GM12878 (cell line): ENCODE data around the gene OGFOD2. TPM values are rescaled to one million over a fixed set of nuclear protein-coding genes. Genes with fewer than 3 reads are reported as not detected.

ENCODE experiments used
- ATAC-seq: fragments of 200-7000 bp; cut with Tn5 transposase; 3 replicates; pipeline ENCODE4 v1.9.1; 2020; ENCODE audit warnings: mild to moderate bottlenecking, moderate library complexity
- BruUV-seq: library from RNA; stranded (reverse); fragments of 400-500 nt; replicated peaks from 2 replicates; lab custom pipeline; 2021; lab: Mats Ljungman, UMichigan
- CTCF ChIA-PET: fragments of 300-600 bp; sonication (Branson Sonifier 250); formaldehyde crosslinking; extraction: SDS; loops from one replicate; lab custom pipeline; 2021; ENCODE audit warnings: inconsistent platforms; lab: Yijun Ruan, JAX
- POLR2A ChIA-PET: fragments of 350-600 bp; formaldehyde crosslinking; extraction: SDS; loops from one replicate; lab custom pipeline; 2021; ENCODE audit warnings: inconsistent platforms; lab: Charles Lee
- RAD21 ChIA-PET: fragments of 300-600 bp; sonication (Branson Sonifier 250); formaldehyde crosslinking; loops from one replicate; lab custom pipeline; 2023; ENCODE audit warnings: antibody characterized with exemption; ENCODE audit not compliant: unreplicated experiment; lab: Charles Lee
- SMC1A ChIA-PET: fragments of 300-600 bp; sonication (Branson Sonifier 250); formaldehyde crosslinking; loops from one replicate; lab custom pipeline; 2023; ENCODE audit not compliant: unreplicated experiment, uncharacterized antibody; lab: Charles Lee
- DNase-seq: peaks from one replicate; pipeline ENCODE4 v3.0.0-alpha.2; 2011; ENCODE audit warnings: low read depth, low spot score
- FAIRE-seq: peaks from 3 replicates; lab custom pipeline; 2011; peaks lifted over from hg19 to GRCh38; lab: Jason Lieb, UNC
- H2AFZ ChIP-seq: 2 replicates; pipeline ENCODE4 v1.6.0; 2011; ENCODE audit warnings: low read depth, low read length, control low read depth; ENCODE audit not compliant: control insufficient read depth
- H3K27ac ChIP-seq: 2 replicates; pipeline ENCODE4 v1.5.1; 2011; ENCODE audit warnings: control low read depth; ENCODE audit not compliant: control insufficient read depth, insufficient read depth
- H3K27me3 ChIP-seq, 2 experiments: replicated peaks in 1 of 2; 2 replicates each; pipeline versions ENCODE4 v1.6.0 to v1.6.1; 2011; ENCODE audit warnings: low read length in 1 of 2; ENCODE audit not compliant: control insufficient read depth in 2 of 2, insufficient read depth in 2 of 2
- H3K36me3 ChIP-seq, 2 experiments: 2 replicates each; pipeline ENCODE4 v1.5.1; 2011; ENCODE audit warnings: low read length in 1 of 2; ENCODE audit not compliant: control insufficient read depth in 2 of 2, insufficient read depth in 2 of 2
- H3K4me1 ChIP-seq: 2 replicates; pipeline ENCODE4 v1.6.1; 2011; ENCODE audit warnings: mild to moderate bottlenecking, low read length, moderate library complexity, mixed read lengths; ENCODE audit not compliant: control insufficient read depth, insufficient read depth
- H3K4me2 ChIP-seq: 2 replicates; pipeline ENCODE4 v1.6.0; 2011; ENCODE audit warnings: control low read depth; ENCODE audit not compliant: control insufficient read depth, insufficient read depth
- H3K4me3 ChIP-seq: fragments of 200-600 bp; sonication (generic); 2 replicates; pipeline ENCODE4 v1.5.1; 2016
- H3K79me2 ChIP-seq: 2 replicates; pipeline ENCODE4 v1.6.0; 2011; ENCODE audit warnings: low read length; ENCODE audit not compliant: control insufficient read depth, insufficient read depth
- H3K9ac ChIP-seq: 2 replicates; pipeline ENCODE4 v1.8.0; 2011; ENCODE audit warnings: low read length, control low read depth, mixed read lengths; ENCODE audit not compliant: control insufficient read depth, insufficient read depth
- H3K9me3 ChIP-seq: replicated peaks from 3 replicates; pipeline ENCODE4 v1.5.1; 2011; ENCODE audit warnings: mild to moderate bottlenecking, low read length; ENCODE audit not compliant: control insufficient read depth, insufficient read depth
- H4K20me1 ChIP-seq: 2 replicates; pipeline ENCODE4 v1.6.0; 2011; ENCODE audit not compliant: control insufficient read depth, insufficient read depth
- ATF3 ChIP-seq: IDR thresholded peaks from 2 replicates; pipeline ENCODE4 v1.6.1; 2011; ENCODE audit warnings: low read depth, mild to moderate bottlenecking, low read length, moderate library complexity, borderline replicate concordance; ENCODE audit errors: extremely low read depth
- BCL11A ChIP-seq: IDR thresholded peaks from 2 replicates; pipeline ENCODE4 v1.6.1; 2011; ENCODE audit warnings: low read depth, low read length
- BRCA1 ChIP-seq: IDR thresholded peaks from 2 replicates; pipeline ENCODE4 v1.6.1; 2011; ENCODE audit warnings: low read depth, low read length, improper control_type of control experiment
- ETV6 ChIP-seq, 2 experiments: fragments of 450-650 bp in 1 of 2; IDR thresholded peaks in 1 of 2; conservative IDR thresholded peaks in 1 of 2; 2 replicates each; pipeline ENCODE4 v1.6.1; 2014; ENCODE audit warnings: antibody characterized with exemption in 1 of 2, borderline replicate concordance in 1 of 2, low read depth in 1 of 2, mild to moderate bottlenecking in 1 of 2, moderate library complexity in 1 of 2
- EZH2 ChIP-seq: IDR thresholded peaks from 2 replicates; pipeline ENCODE4 v1.6.1; 2012; ENCODE audit warnings: low read depth, mild to moderate bottlenecking, control low read depth, inconsistent platforms, low read length, borderline replicate concordance; ENCODE audit not compliant: control insufficient read depth
- PRDM15 ChIP-seq: fragments of 450-650 bp; formaldehyde crosslinking; IDR thresholded peaks from 2 replicates; pipeline ENCODE4 v1.4.0; 2020; ENCODE audit warnings: mild to moderate bottlenecking, moderate library complexity
- RELA ChIP-seq: fragments of 450-650 bp; IDR thresholded peaks from 2 replicates; pipeline ENCODE4 v1.8.0; 2014; ENCODE audit warnings: borderline replicate concordance; ENCODE audit not compliant: partially characterized antibody
- RUNX3 ChIP-seq: IDR thresholded peaks from 2 replicates; pipeline ENCODE4 v1.6.1; 2012; ENCODE audit warnings: low read length, inconsistent platforms
- SMARCA5 ChIP-seq: fragments of 450-650 bp; IDR thresholded peaks from 2 replicates; pipeline ENCODE4 v1.6.1; 2017; ENCODE audit warnings: mild to moderate bottlenecking
- SMC3 ChIP-seq: IDR thresholded peaks from 2 replicates; pipeline ENCODE4 v1.6.1; 2011; ENCODE audit warnings: low read length, improper control_type of control experiment, borderline replicate concordance
- SREBF2 ChIP-seq: IDR thresholded peaks from 2 replicates; pipeline ENCODE4 v1.6.1; 2012; ENCODE audit warnings: mild to moderate bottlenecking, low read length
- TARDBP ChIP-seq: IDR thresholded peaks from 2 replicates; pipeline ENCODE4 v1.6.1; 2016; ENCODE audit warnings: borderline replicate concordance
- ZZZ3 ChIP-seq: IDR thresholded peaks from 2 replicates; pipeline ENCODE4 v1.6.1; 2011; ENCODE audit warnings: low read depth; ENCODE audit not compliant: control insufficient read depth, insufficient read length
- WGBS: methylation state at CpG from one replicate; pipeline ENCODE4 v1.1.6; 2016; ENCODE audit warnings: low lambda C conversion rate; ENCODE audit not compliant: insufficient replicate concordance, insufficient coverage; ENCODE audit errors: missing lambda C conversion rate; 5-methylcytosine and 5-hydroxymethylcytosine counted together
- in situ Hi-C: fragments of 300-500 bp; cut with MboI; formaldehyde crosslinking; loops from 9 replicates; pipeline ENCODE4 v1.14.3; 2018; ENCODE audit warnings: mixed read lengths
- intact Hi-C: fragments of 100-400 bp; cut with micrococcal nuclease; formaldehyde crosslinking; loops from one replicate; pipeline ENCODE4 v1.14.2; 2022; ENCODE audit not compliant: unreplicated experiment
- polyA plus RNA-seq, 11 experiments: library from polyadenylated mRNA; depleted of rRNA in 4 of 11; unstranded in 6 of 11; stranded (reverse) in 5 of 11; fragments of >200 nt; fragmentation: Nextera tagmentation in 4 of 11; fragmentation: Illumina TruSeq in 1 of 11; extraction: Ambion mirVana in 4 of 11; extraction: Trizol in 1 of 11; gene quantifications; 1 replicate in 1 of 11; 2 replicates in 10 of 11; pipeline versions ENCODE4 v1.2.1 to v1.2.3, GENCODE V29; 2011 to 2016; ENCODE audit warnings: inconsistent platforms in 2 of 11, missing spikeins in 2 of 11, low read depth in 1 of 11
- total RNA-seq, 4 experiments: library from RNA; depleted of rRNA in 3 of 4; stranded (reverse); fragments of >200 nt in 3 of 4; fragmentation: Illumina TruSeq in 1 of 4; extraction: Trizol in 1 of 4; gene quantifications; 2 replicates each; pipeline versions ENCODE4 v1.2.1 to v1.2.3, GENCODE V29; 2013 to 2021
- TF ChIP-seq, protein P1 (sequence below): fragments of 450-650 bp; IDR thresholded peaks from 2 replicates; pipeline ENCODE4 v1.6.1; 2016; ENCODE audit warnings: mild to moderate bottlenecking
- TF ChIP-seq, protein P2 (sequence below): fragments of 450-650 bp; IDR thresholded peaks from 2 replicates; pipeline ENCODE4 v1.6.1; 2017; ENCODE audit warnings: mild to moderate bottlenecking, moderate library complexity

Gene OGFOD2
- total and polyA plus RNA-seq, 10 of the 15 experiments (the other 5 are each of a cell fraction or from before 2014, with no cell fraction given), result 0.93 to 29.2 (median 16.3) TPM

DNA sequence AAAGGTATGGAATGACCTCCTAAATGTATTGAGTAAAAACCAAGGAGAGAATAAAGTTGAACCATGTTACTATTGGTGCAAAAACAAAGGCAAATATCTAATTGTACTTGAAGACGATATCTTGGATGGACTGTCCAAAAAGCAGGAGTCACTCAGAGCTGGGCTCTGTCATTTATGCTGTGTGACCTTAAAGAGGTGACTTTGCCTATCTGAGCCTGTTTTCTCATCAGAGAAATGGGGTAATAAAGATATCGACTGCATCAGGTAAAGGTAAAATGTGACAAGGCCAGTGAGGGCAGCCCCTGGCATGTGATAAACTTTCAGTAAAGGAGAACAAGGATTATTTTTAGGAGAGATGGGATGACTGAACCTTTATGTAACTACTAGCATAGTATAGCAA lies 6.9 kb upstream of the OGFOD2 start:
- Histone ChIP-seq H3K9me3 (no peaks in the 10 kb centered on the region), H4K20me1 (peaks cover 3% of the 10 kb centered on the region), H3K79me2 (no peaks in the 10 kb centered on the region), H3K9ac (no peak overlapping the region), H3K27me3 (no peaks in the 10 kb centered on the region), H3K4me1 (peaks cover 4% of the 10 kb centered on the region; the same call in 1 of the 2 replicates), H3K4me3 (no peak overlapping the region), H3K36me3 (no peaks in the 10 kb centered on the region), H2AFZ (no peak overlapping the region), H3K27ac (no peak overlapping the region), H3K4me2 (no peak overlapping the region)
- DNase-seq, result no peak
- ChIA-PET CTCF (interaction anchor here (1.1 to 2.0 kb wide), 2 partner anchors 107 to 270 kb away, joined by 5 to 6 read pairs; no protein-coding TSS in a partner anchor), RAD21 (interaction anchor here (0.6 to 0.7 kb wide), 3 partner anchors 11 to 940 kb away, joined by 3 read pairs; no protein-coding TSS in a partner anchor), SMC1A (interaction anchor here (1.8 kb wide), 1 partner anchor 8 kb away, joined by 5 read pairs; no protein-coding TSS in a partner anchor), POLR2A (interaction anchor here (0.6 kb wide), 2 partner anchors 533 to 1271 kb away, joined by 3 to 5 read pairs; no protein-coding TSS in a partner anchor)
- no TSS peak for BruUV-seq
- FAIRE-seq, result no peak
- WGBS, result 41% methylated on average over 2 of the region's 2 CpGs
- no peak for ATAC-seq
- in situ Hi-C loops, result no loop called here
- intact Hi-C loops, result no loop called here
- no peak for TF ChIP-seq BCL11A
- TF ChIP-seq EZH2, result no peak
- no peak for TF ChIP-seq SMARCA5
- TF ChIP-seq RUNX3, result no peak
- TF ChIP-seq, protein P1, sequence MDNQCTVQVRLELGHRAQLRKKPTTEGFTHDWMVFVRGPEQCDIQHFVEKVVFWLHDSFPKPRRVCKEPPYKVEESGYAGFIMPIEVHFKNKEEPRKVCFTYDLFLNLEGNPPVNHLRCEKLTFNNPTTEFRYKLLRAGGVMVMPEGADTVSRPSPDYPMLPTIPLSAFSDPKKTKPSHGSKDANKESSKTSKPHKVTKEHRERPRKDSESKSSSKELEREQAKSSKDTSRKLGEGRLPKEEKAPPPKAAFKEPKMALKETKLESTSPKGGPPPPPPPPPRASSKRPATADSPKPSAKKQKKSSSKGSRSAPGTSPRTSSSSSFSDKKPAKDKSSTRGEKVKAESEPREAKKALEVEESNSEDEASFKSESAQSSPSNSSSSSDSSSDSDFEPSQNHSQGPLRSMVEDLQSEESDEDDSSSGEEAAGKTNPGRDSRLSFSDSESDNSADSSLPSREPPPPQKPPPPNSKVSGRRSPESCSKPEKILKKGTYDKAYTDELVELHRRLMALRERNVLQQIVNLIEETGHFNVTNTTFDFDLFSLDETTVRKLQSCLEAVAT, result no peak
- no peak for TF ChIP-seq TARDBP
- TF ChIP-seq ETV6 (conservative IDR thresholded peaks at IDR 0.05 in 1 of 2, IDR thresholded peaks at IDR 0.05 in 1 of 2; ENCODE audit: borderline replicate concordance in 1 of 2, low read depth in 1 of 2), result no peak
- no peak for TF ChIP-seq BRCA1
- TF ChIP-seq ZZZ3, result no peak
- TF ChIP-seq, protein P2, sequence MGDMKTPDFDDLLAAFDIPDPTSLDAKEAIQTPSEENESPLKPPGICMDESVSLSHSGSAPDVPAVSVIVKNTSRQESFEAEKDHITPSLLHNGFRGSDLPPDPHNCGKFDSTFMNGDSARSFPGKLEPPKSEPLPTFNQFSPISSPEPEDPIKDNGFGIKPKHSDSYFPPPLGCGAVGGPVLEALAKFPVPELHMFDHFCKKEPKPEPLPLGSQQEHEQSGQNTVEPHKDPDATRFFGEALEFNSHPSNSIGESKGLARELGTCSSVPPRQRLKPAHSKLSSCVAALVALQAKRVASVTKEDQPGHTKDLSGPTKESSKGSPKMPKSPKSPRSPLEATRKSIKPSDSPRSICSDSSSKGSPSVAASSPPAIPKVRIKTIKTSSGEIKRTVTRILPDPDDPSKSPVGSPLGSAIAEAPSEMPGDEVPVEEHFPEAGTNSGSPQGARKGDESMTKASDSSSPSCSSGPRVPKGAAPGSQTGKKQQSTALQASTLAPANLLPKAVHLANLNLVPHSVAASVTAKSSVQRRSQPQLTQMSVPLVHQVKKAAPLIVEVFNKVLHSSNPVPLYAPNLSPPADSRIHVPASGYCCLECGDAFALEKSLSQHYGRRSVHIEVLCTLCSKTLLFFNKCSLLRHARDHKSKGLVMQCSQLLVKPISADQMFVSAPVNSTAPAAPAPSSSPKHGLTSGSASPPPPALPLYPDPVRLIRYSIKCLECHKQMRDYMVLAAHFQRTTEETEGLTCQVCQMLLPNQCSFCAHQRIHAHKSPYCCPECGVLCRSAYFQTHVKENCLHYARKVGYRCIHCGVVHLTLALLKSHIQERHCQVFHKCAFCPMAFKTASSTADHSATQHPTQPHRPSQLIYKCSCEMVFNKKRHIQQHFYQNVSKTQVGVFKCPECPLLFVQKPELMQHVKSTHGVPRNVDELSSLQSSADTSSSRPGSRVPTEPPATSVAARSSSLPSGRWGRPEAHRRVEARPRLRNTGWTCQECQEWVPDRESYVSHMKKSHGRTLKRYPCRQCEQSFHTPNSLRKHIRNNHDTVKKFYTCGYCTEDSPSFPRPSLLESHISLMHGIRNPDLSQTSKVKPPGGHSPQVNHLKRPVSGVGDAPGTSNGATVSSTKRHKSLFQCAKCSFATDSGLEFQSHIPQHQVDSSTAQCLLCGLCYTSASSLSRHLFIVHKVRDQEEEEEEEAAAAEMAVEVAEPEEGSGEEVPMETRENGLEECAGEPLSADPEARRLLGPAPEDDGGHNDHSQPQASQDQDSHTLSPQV, result no peak
- TF ChIP-seq ATF3, result no peak
- TF ChIP-seq SREBF2, result no peak
- TF ChIP-seq RELA, result no peak
- no peak for TF ChIP-seq PRDM15
- TF ChIP-seq SMC3, result no peak
